Right forelimb (tissue), 1 donor: Measurements from ENCODE around the gene ADRA2C.
A peak's percentile ranks its signal among the peaks of the same experiment; 100 is the strongest.

Source experiments
- DNase-seq: peaks from one replicate; pipeline ENCODE4 v3.0.0-alpha.2; 2018

ADRA2C gene

GRCh38 chr4:3766036-3766784 lies at the start of gene ADRA2C:
Gene ADRA2C (plus strand): TSS chr4:3766385. CDS start chr4:3766607, 222 bp downstream.
- DNase-seq: peak; percentile 60

- DNase-seq: no peak
Observed at GRCh38 chr4:3716631-3717235, 49.5 kb upstream of the ADRA2C start.

GRCh38 chr4:3717241-3717640 lies 48.9 kb upstream of the ADRA2C start:
- DNase-seq: no peak

GRCh38 chr4:3718462-3718861 lies 47.7 kb upstream of the ADRA2C start:
- no peak for DNase-seq

GRCh38 chr4:3719191-3719590 lies 47.0 kb upstream of the ADRA2C start:
- no peak for DNase-seq

- no peak for DNase-seq
Observed at GRCh38 chr4:3719836-3720235, 46.3 kb upstream of the ADRA2C start.

GRCh38 chr4:3720466-3720865 lies 45.7 kb upstream of the ADRA2C start:
- DNase-seq: no peak

- DNase-seq: no peak
Observed at GRCh38 chr4:3721186-3721585, 45.0 kb upstream of the ADRA2C start.

- DNase-seq: no peak
Observed at GRCh38 chr4:3721627-3722026, 44.6 kb upstream of the ADRA2C start.

GRCh38 chr4:3722446-3723231 lies 43.5 kb upstream of the ADRA2C start:
- DNase-seq: no peak

GRCh38 chr4:3723232-3723642 lies 42.9 kb upstream of the ADRA2C start:
- DNase-seq: no peak

- no peak for DNase-seq
Observed at GRCh38 chr4:3724319-3725231, 41.6 kb upstream of the ADRA2C start.

GRCh38 chr4:3725936-3726870 lies 40.0 kb upstream of the ADRA2C start:
- no peak for DNase-seq

- no peak for DNase-seq
Observed at GRCh38 chr4:3727847-3728469, 38.2 kb upstream of the ADRA2C start.

- DNase-seq: no peak
Observed at GRCh38 chr4:3729188-3729881, 36.9 kb upstream of the ADRA2C start.

GRCh38 chr4:3729882-3730226 lies 36.3 kb upstream of the ADRA2C start:
- DNase-seq: no peak

- DNase-seq: no peak
Observed at GRCh38 chr4:3730422-3731190, 35.6 kb upstream of the ADRA2C start.

- no peak for DNase-seq
Observed at GRCh38 chr4:3732076-3733028, 33.8 kb upstream of the ADRA2C start.

GRCh38 chr4:3733195-3733594 lies 33.0 kb upstream of the ADRA2C start:
- DNase-seq: no peak
